OCI-LY1 (cell line): ENCODE measurements around the gene NUP210L.

ENCODE experiments used
- H2AFZ ChIP-seq: fragments of 200-600 bp; sonication (generic), shearing (Covaris generic); 2 replicates; pipeline ENCODE4 v1.6.0; 2014; ENCODE audit warnings: antibody characterized with exemption, mild to moderate bottlenecking, low read length
- H3F3A ChIP-seq: fragments of 200-600 bp; sonication (generic), shearing (Covaris generic); 2 replicates; pipeline ENCODE4 v1.6.0; 2014; ENCODE audit warnings: mild to moderate bottlenecking, antibody characterized with exemption, low read length, moderate library complexity; ENCODE audit not compliant: insufficient read depth
- H3K27ac ChIP-seq: fragments of 200-600 bp; sonication (generic); 2 replicates; pipeline ENCODE4 v1.5.1; 2014; ENCODE audit warnings: low read length, mixed run types, mild to moderate bottlenecking, low read depth; ENCODE audit not compliant: poor library complexity, severe bottlenecking
- H3K27me3 ChIP-seq: fragments of 200-600 bp; sonication (generic); 2 replicates; pipeline ENCODE4 v1.6.0; 2014; ENCODE audit warnings: antibody characterized with exemption, mild to moderate bottlenecking, low read length, moderate library complexity; ENCODE audit not compliant: insufficient read depth
- H3K36me3 ChIP-seq: fragments of 200-600 bp; sonication (generic); 2 replicates; pipeline ENCODE4 v1.6.1; 2014; ENCODE audit warnings: mild to moderate bottlenecking, antibody characterized with exemption, low read length, moderate library complexity, mixed read lengths; ENCODE audit not compliant: insufficient read depth
- H3K4me1 ChIP-seq: fragments of 200-600 bp; sonication (generic); 2 replicates; pipeline ENCODE4 v1.5.1; 2014; ENCODE audit warnings: mild to moderate bottlenecking, low read length, moderate library complexity; ENCODE audit not compliant: insufficient read depth, severe bottlenecking
- H3K4me2 ChIP-seq: fragments of 200-600 bp; sonication (generic), shearing (Covaris generic); 2 replicates; pipeline ENCODE4 v1.6.1; 2014; ENCODE audit warnings: low read length
- H3K4me3 ChIP-seq: fragments of 200-600 bp; sonication (generic); 2 replicates; pipeline ENCODE4 v1.5.1; 2014; ENCODE audit warnings: low read length, low read depth, mild to moderate bottlenecking, mixed read lengths; ENCODE audit not compliant: poor library complexity, severe bottlenecking
- H3K79me2 ChIP-seq: fragments of 200-600 bp; shearing (Covaris generic); 2 replicates; pipeline ENCODE4 v1.6.1; 2016; ENCODE audit warnings: mixed run types, low read length, mixed read lengths; ENCODE audit not compliant: insufficient read depth
- H3K9ac ChIP-seq: fragments of 200-600 bp; sonication (generic), shearing (Covaris generic); 2 replicates; pipeline ENCODE4 v1.6.1; 2014; ENCODE audit warnings: mild to moderate bottlenecking, low read length, mixed read lengths
- H3K9me2 ChIP-seq: fragments of 200-600 bp; sonication (generic), shearing (Covaris generic); 2 replicates; pipeline ENCODE4 v1.6.1; 2014; ENCODE audit warnings: low read depth, mild to moderate bottlenecking, low read length, mixed read lengths
- H3K9me3 ChIP-seq: fragments of 200-600 bp; shearing (Covaris generic); 2 replicates; pipeline ENCODE4 v1.6.1; 2014; ENCODE audit warnings: low read length, mixed read lengths
- H4K20me1 ChIP-seq: fragments of 200-600 bp; sonication (generic), shearing (Covaris generic); 2 replicates; pipeline ENCODE4 v1.6.0; 2016; ENCODE audit warnings: mild to moderate bottlenecking, low read length; ENCODE audit not compliant: insufficient read depth
- EZH2 ChIP-seq: fragments of 200-600 bp; sonication (generic), shearing (Covaris generic); IDR thresholded peaks from 2 replicates; pipeline ENCODE4 v1.8.0; 2017; ENCODE audit warnings: borderline replicate concordance, mixed run types, mild to moderate bottlenecking, antibody characterized with exemption, low read length, moderate library complexity, mixed read lengths
- TF ChIP-seq, protein P1 (sequence below): fragments of 200-600 bp; sonication (generic), shearing (Covaris generic); IDR thresholded peaks from 2 replicates; pipeline ENCODE4 v1.5.1; 2017; ENCODE audit warnings: mild to moderate bottlenecking, antibody characterized with exemption, low read length, moderate library complexity, mixed read lengths

The NUP210L gene

DNA sequence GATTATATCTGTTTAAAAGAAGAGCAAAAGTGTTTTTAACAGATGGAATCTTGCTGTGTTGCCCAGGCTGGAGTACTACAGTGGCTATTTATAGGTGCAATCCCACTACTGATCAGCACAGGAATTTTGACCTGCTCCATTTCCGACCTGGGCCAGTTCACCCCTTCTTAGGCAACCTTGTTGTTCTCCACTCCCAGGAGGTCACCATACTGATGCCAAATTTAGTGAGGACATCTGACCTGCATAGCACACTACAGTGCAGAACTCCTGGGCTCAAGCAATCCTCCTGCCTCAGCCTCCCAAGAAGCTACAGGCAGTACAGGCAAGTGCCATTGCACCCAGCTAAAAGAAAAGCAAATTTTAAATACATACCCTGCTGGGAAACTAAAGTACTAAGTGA, 11.3 kb upstream of the NUP210L start:
- no peaks in the 10 kb centered on the region for H4K20me1 ChIP-seq
- H3K9ac ChIP-seq: no peak overlapping the region
- H3K9me2 ChIP-seq: no peaks in the 10 kb centered on the region
- H3K27me3 ChIP-seq: no peaks in the 10 kb centered on the region
- no peak overlapping the region for H3K27ac ChIP-seq
- H3K36me3 ChIP-seq: peaks cover 99% of the 10 kb centered on the region
- no peaks in the 10 kb centered on the region for H3K9me3 ChIP-seq
- no peaks in the 10 kb centered on the region for H3K79me2 ChIP-seq
- no peak overlapping the region for H3K4me2 ChIP-seq
- H2AFZ ChIP-seq: no peak overlapping the region
- TF ChIP-seq, protein P1, sequence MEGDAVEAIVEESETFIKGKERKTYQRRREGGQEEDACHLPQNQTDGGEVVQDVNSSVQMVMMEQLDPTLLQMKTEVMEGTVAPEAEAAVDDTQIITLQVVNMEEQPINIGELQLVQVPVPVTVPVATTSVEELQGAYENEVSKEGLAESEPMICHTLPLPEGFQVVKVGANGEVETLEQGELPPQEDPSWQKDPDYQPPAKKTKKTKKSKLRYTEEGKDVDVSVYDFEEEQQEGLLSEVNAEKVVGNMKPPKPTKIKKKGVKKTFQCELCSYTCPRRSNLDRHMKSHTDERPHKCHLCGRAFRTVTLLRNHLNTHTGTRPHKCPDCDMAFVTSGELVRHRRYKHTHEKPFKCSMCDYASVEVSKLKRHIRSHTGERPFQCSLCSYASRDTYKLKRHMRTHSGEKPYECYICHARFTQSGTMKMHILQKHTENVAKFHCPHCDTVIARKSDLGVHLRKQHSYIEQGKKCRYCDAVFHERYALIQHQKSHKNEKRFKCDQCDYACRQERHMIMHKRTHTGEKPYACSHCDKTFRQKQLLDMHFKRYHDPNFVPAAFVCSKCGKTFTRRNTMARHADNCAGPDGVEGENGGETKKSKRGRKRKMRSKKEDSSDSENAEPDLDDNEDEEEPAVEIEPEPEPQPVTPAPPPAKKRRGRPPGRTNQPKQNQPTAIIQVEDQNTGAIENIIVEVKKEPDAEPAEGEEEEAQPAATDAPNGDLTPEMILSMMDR: no peak
- TF ChIP-seq EZH2: no peak
- H3K4me1 ChIP-seq: no peaks in the 10 kb centered on the region
- H3F3A ChIP-seq: no peaks in the 10 kb centered on the region
- no peak overlapping the region for H3K4me3 ChIP-seq

DNA sequence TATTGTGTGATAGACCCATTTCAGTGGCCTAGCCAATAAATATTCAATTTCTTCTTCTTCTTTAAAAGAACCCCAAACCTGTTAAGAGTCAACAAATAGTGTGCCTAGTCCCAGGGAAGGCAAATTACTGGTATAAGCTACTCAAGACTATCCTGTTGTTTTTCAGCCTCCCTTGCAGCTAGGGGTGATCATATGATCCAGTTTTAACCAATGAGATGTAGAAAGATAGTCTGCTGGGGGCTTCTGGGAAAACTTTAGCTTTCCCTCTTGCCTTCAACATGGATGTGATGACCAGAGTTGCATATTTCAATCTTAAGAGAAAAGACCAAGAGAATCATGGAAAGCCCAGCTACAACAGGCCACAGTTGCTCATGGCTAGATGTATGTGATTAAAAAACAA, 4.7 kb upstream of the NUP210L start:
- Histone ChIP-seq H4K20me1 (no peaks in the 10 kb centered on the region), H3K9me3 (peaks cover 4% of the 10 kb centered on the region; the same call in 1 of the 2 replicates), H3K4me1 (peaks cover 6% of the 10 kb centered on the region), H3K27ac (no peak overlapping the region), H3K36me3 (peaks cover 87% of the 10 kb centered on the region), H3K4me3 (no peak overlapping the region), H3K4me2 (no peak overlapping the region), H3K9me2 (no peaks in the 10 kb centered on the region), H3F3A (no peaks in the 10 kb centered on the region; the same call in 1 of the 2 replicates), H2AFZ (no peak overlapping the region), H3K9ac (no peak overlapping the region), H3K79me2 (no peaks in the 10 kb centered on the region), H3K27me3 (no peaks in the 10 kb centered on the region)
- TF ChIP-seq EZH2: no peak
- TF ChIP-seq, protein P1: no peak

DNA sequence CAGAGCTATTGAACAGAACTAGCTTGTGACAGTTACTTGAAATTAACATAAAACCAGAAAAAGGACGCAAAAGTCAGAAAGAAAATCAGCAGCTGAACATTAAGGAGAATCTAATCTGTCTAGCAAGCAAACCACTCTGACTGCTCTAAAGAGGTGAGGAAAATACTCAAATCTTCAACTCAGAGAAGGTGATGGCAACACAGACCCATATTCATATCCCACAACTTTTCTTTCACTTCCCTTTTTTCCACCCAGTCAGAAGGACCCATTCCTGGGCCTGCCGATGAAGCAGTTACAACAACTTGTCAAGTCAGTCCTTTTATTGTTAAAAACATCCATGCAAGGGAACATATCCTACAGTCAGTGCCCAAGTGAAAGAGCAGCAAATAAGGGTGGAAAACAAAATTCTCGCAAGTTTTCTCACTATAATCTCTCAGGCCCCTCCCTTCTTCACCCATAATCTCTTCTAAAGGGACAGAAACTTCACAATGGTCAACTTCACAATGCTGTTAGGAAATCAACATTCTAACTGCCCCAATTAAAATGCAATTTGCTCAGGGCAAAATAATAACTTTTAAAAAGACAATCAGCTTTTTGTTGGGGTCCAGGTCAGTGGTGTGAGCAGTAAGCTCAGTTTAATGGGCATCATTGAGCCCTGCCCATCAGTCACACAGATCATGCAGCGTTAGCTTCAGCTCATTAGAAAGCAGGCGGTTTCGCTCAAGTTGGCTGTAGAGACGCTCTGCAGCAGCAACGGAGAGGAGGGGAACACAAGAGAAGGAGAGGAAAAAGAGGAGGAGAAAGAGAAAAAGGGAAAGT, 3.6 kb upstream of the NUP210L start:
- peaks cover 4% of the 10 kb centered on the region; the same call in 1 of the 2 replicates for H3K9me3 ChIP-seq
- H3K9ac ChIP-seq: no peak overlapping the region
- H3K4me2 ChIP-seq: no peak overlapping the region
- peaks cover 76% of the 10 kb centered on the region for H3K36me3 ChIP-seq
- H3K79me2 ChIP-seq: no peaks in the 10 kb centered on the region
- H3F3A ChIP-seq: no peaks in the 10 kb centered on the region; the same call in 1 of the 2 replicates
- peaks cover 6% of the 10 kb centered on the region for H3K4me1 ChIP-seq
- H3K27ac ChIP-seq: no peak overlapping the region
- H3K9me2 ChIP-seq: no peaks in the 10 kb centered on the region
- TF ChIP-seq EZH2: no peak
- TF ChIP-seq, protein P1: no peak
- H3K27me3 ChIP-seq: no peaks in the 10 kb centered on the region
- no peak overlapping the region for H3K4me3 ChIP-seq
- H2AFZ ChIP-seq: no peak overlapping the region
- no peaks in the 10 kb centered on the region for H4K20me1 ChIP-seq
